ENCODE data around the gene DNAJB9. TPM values are rescaled to one million over a fixed set of nuclear protein-coding genes. Genes with fewer than 3 reads are reported as not detected.

The DNAJB9 gene
- total and polyA plus RNA-seq, 9 of the 15 experiments (the other 6 are each of a cell fraction or from before 2014, with no cell fraction given) = 4.3 to 34.2 (median 9.6) TPM

DNA sequence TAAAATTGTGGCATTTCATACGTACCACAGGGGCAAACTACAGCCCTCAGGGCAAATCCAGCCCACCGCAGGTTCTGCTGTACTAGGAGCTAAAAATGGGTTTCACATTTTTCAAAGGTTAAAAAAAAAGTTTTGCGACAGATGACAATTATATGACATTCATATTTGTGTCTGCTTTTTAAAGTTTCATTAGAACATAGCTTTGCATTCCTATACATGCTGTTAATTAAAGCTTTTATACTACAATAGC is 43.0 kb upstream of the DNAJB9 start (continued):
- TF ChIP-seq CREBBP (IDR thresholded peaks at IDR 0.05; ENCODE audit: low read depth, low read length) = no peak
- TF ChIP-seq, protein P1, sequence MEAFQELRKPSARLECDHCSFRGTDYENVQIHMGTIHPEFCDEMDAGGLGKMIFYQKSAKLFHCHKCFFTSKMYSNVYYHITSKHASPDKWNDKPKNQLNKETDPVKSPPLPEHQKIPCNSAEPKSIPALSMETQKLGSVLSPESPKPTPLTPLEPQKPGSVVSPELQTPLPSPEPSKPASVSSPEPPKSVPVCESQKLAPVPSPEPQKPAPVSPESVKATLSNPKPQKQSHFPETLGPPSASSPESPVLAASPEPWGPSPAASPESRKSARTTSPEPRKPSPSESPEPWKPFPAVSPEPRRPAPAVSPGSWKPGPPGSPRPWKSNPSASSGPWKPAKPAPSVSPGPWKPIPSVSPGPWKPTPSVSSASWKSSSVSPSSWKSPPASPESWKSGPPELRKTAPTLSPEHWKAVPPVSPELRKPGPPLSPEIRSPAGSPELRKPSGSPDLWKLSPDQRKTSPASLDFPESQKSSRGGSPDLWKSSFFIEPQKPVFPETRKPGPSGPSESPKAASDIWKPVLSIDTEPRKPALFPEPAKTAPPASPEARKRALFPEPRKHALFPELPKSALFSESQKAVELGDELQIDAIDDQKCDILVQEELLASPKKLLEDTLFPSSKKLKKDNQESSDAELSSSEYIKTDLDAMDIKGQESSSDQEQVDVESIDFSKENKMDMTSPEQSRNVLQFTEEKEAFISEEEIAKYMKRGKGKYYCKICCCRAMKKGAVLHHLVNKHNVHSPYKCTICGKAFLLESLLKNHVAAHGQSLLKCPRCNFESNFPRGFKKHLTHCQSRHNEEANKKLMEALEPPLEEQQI (IDR thresholded peaks at IDR 0.05) = no peak
- TF ChIP-seq CSDE1 (IDR thresholded peaks at IDR 0.05) = 0 out of 4 replicates have a peak, but pooled peaks of 1 of the 2 experiments have one; percentile 15
- no peak for TF ChIP-seq RBM14 (IDR thresholded peaks at IDR 0.05; ENCODE audit: borderline replicate concordance, insufficient read depth, low read depth, low read length)
- no peak for TF ChIP-seq EP400 (IDR thresholded peaks at IDR 0.05)
- TF ChIP-seq PHF20 (IDR thresholded peaks at IDR 0.05; ENCODE audit: partially characterized antibody) = peak; percentile 12
- TF ChIP-seq TBP (optimal IDR thresholded peaks at IDR 0.05; ENCODE audit: low read depth, low read length) = no peak
- TF ChIP-seq NCOA4 (IDR thresholded peaks at IDR 0.05; ENCODE audit: partially characterized antibody) = no peak
- no peak for TF ChIP-seq NFYB (IDR thresholded peaks at IDR 0.05; ENCODE audit: extremely low read depth, insufficient read length)
- no peak for TF ChIP-seq HNRNPLL (IDR thresholded peaks at IDR 0.05; ENCODE audit: low read depth, low read length, poor library complexity, severe bottlenecking)
- TF ChIP-seq, protein P2, sequence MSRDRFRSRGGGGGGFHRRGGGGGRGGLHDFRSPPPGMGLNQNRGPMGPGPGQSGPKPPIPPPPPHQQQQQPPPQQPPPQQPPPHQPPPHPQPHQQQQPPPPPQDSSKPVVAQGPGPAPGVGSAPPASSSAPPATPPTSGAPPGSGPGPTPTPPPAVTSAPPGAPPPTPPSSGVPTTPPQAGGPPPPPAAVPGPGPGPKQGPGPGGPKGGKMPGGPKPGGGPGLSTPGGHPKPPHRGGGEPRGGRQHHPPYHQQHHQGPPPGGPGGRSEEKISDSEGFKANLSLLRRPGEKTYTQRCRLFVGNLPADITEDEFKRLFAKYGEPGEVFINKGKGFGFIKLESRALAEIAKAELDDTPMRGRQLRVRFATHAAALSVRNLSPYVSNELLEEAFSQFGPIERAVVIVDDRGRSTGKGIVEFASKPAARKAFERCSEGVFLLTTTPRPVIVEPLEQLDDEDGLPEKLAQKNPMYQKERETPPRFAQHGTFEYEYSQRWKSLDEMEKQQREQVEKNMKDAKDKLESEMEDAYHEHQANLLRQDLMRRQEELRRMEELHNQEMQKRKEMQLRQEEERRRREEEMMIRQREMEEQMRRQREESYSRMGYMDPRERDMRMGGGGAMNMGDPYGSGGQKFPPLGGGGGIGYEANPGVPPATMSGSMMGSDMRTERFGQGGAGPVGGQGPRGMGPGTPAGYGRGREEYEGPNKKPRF (IDR thresholded peaks at IDR 0.05; ENCODE audit: low read depth, low read length) = no peak
- TF ChIP-seq, protein P3, sequence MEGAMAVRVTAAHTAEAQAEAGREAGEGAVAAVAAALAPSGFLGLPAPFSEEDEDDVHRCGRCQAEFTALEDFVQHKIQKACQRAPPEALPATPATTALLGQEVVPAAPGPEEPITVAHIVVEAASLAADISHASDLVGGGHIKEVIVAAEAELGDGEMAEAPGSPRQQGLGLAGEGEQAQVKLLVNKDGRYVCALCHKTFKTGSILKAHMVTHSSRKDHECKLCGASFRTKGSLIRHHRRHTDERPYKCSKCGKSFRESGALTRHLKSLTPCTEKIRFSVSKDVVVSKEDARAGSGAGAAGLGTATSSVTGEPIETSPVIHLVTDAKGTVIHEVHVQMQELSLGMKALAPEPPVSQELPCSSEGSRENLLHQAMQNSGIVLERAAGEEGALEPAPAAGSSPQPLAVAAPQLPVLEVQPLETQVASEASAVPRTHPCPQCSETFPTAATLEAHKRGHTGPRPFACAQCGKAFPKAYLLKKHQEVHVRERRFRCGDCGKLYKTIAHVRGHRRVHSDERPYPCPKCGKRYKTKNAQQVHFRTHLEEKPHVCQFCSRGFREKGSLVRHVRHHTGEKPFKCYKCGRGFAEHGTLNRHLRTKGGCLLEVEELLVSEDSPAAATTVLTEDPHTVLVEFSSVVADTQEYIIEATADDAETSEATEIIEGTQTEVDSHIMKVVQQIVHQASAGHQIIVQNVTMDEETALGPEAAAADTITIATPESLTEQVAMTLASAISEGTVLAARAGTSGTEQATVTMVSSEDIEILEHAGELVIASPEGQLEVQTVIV (CRISPR knock-in tag; IDR thresholded peaks at IDR 0.05; ENCODE audit: borderline replicate concordance) = no peak
- TF ChIP-seq RCOR1 (IDR thresholded peaks at IDR 0.05; ENCODE audit: borderline replicate concordance in 1 of 2, low read depth in 2 of 2, low read length in 2 of 2) = no peak
- TF ChIP-seq TRIM28 (IDR thresholded peaks at IDR 0.05) = no peak
- TF ChIP-seq U2AF2 (optimal IDR thresholded peaks at IDR 0.05; ENCODE audit: low read depth, low read length) = no peak
- TF ChIP-seq, protein P4, sequence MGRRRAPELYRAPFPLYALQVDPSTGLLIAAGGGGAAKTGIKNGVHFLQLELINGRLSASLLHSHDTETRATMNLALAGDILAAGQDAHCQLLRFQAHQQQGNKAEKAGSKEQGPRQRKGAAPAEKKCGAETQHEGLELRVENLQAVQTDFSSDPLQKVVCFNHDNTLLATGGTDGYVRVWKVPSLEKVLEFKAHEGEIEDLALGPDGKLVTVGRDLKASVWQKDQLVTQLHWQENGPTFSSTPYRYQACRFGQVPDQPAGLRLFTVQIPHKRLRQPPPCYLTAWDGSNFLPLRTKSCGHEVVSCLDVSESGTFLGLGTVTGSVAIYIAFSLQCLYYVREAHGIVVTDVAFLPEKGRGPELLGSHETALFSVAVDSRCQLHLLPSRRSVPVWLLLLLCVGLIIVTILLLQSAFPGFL (CRISPR knock-in tag; IDR thresholded peaks at IDR 0.05) = no peak; the same call in 1 of the 2 replicates
- no peak for TF ChIP-seq SRF (CRISPR knock-in tag; IDR thresholded peaks at IDR 0.05)
- no peak for TF ChIP-seq BCOR (IDR thresholded peaks at IDR 0.05)
- 0 out of 2 replicates have a peak, but pooled peaks have one; percentile 25 for TF ChIP-seq THRAP3 (IDR thresholded peaks at IDR 0.05; ENCODE audit: borderline replicate concordance)
- no peak for TF ChIP-seq TARDBP (IDR thresholded peaks at IDR 0.05)

All from K562 (cell line).